GM20000 (cell line): Measurements from ENCODE around the gene CUL2.
"Not testable (repeated sequence)": the region's sequence is repeated elsewhere in the genome, so short reads cannot be mapped to it uniquely, and the experiment has no call there.

Source experiments
- DNase-seq: peaks from one replicate; pipeline ENCODE4 v3.0.0; 2012; ENCODE audit warnings: low spot score
- CTCF ChIP-seq: IDR thresholded peaks from 2 replicates; pipeline ENCODE4 v1.5.1; 2012; ENCODE audit warnings: mild to moderate bottlenecking, control low read depth; ENCODE audit errors: extremely low read depth, missing control alignments

CUL2 gene

GRCh38 chr10:34995925-34996324 lies 94.2 kb downstream of the CUL2 start:
- no peak for DNase-seq
- TF ChIP-seq CTCF, result no peak

- DNase-seq, result peak; percentile 79
- peak; percentile 31 for TF ChIP-seq CTCF
These were observed 95.5 kb downstream of the CUL2 start for GRCh38 chr10:34994565-34995142.

- no peak for DNase-seq
- no peak for TF ChIP-seq CTCF
These were observed 96.4 kb downstream of the CUL2 start for GRCh38 chr10:34993782-34994181.

GRCh38 chr10:34991117-34991516 lies 99.0 kb downstream of the CUL2 start:
- DNase-seq, result not testable (repeated sequence)

GRCh38 chr10:34988397-34989067 lies 101.6 kb downstream of the CUL2 start:
- DNase-seq, result no peak
- no peak for TF ChIP-seq CTCF

- TF ChIP-seq CTCF, result no peak
- DNase-seq, result no peak
These were observed 104.3 kb downstream of the CUL2 start for GRCh38 chr10:34985823-34986222.

- DNase-seq, result no peak
- no peak for TF ChIP-seq CTCF
These were observed 105.0 kb downstream of the CUL2 start for GRCh38 chr10:34985146-34985545.

- DNase-seq, result no peak
- no peak for TF ChIP-seq CTCF
These were observed 108.3 kb downstream of the CUL2 start for GRCh38 chr10:34981844-34982243.
